IMR-90 (cell line): ENCODE results near the gene SYNGR4. TPM values are rescaled to one million over a fixed set of nuclear protein-coding genes. Genes with fewer than 3 reads are reported as not detected.

Experiments used
- ATAC-seq: fragments of 200-7000 bp; cut with Tn5 transposase; 2 replicates; pipeline ENCODE4 v1.9.1; 2020; ENCODE audit warnings: low read depth, mild to moderate bottlenecking, moderate library complexity
- BruUV-seq: library from RNA; stranded (reverse); fragments of 400-500 nt; replicated peaks from 2 replicates; lab custom pipeline; 2021; lab: Mats Ljungman, UMichigan
- CTCF ChIA-PET: fragments of 300-600 bp; formaldehyde crosslinking; extraction: SDS; loops from one replicate; lab custom pipeline; 2021; ENCODE audit warnings: antibody characterized with exemption; lab: Yijun Ruan, JAX
- POLR2A ChIA-PET: fragments of 300-600 bp; sonication (Branson Sonifier 250); formaldehyde crosslinking; loops from one replicate; lab custom pipeline; 2022; ENCODE audit warnings: antibody characterized with exemption; ENCODE audit not compliant: unreplicated experiment; lab: Charles Lee
- DNase-seq: peaks from one replicate; pipeline ENCODE4 v3.0.0; 2013
- H2AFZ ChIP-seq: replicated peaks from 2 replicates; pipeline ENCODE3; 2013; ENCODE audit warnings: low read length, mild to moderate bottlenecking; ENCODE audit not compliant: poor library complexity
- H2AK5ac ChIP-seq: 2 replicates; pipeline ENCODE4 v1.6.1; 2013; ENCODE audit warnings: low read depth, low read length, inconsistent platforms
- H2AK9ac ChIP-seq: replicated peaks from 2 replicates; pipeline ENCODE3; 2013; ENCODE audit warnings: mild to moderate bottlenecking, low read depth, low read length, moderate library complexity; ENCODE audit not compliant: poor library complexity
- H2BK120ac ChIP-seq: 2 replicates; pipeline ENCODE4 v1.6.1; 2013; ENCODE audit warnings: low read depth, low read length, inconsistent platforms
- H2BK15ac ChIP-seq: 3 replicates; pipeline ENCODE4 v1.6.1; 2013; ENCODE audit warnings: low read depth, low read length, inconsistent platforms
- H2BK20ac ChIP-seq: 2 replicates; pipeline ENCODE4 v1.6.1; 2013; ENCODE audit warnings: low read depth, mild to moderate bottlenecking, inconsistent platforms, low read length, moderate library complexity
- H2BK5ac ChIP-seq: 2 replicates; pipeline ENCODE4 v1.6.1; 2013; ENCODE audit warnings: mild to moderate bottlenecking, low read depth, low read length, inconsistent platforms; ENCODE audit not compliant: poor library complexity, severe bottlenecking
- H3K14ac ChIP-seq: replicated peaks from 2 replicates; pipeline ENCODE4 v1.6.1; 2013; ENCODE audit warnings: low read depth, low read length, inconsistent platforms
- H3K18ac ChIP-seq: 2 replicates; pipeline ENCODE4 v1.6.1; 2013; ENCODE audit warnings: low read depth, low read length, control low read depth
- H3K23ac ChIP-seq: 2 replicates; pipeline ENCODE4 v1.6.1; 2013; ENCODE audit warnings: low read depth, low read length, inconsistent platforms
- H3K27ac ChIP-seq: 2 replicates; pipeline ENCODE4 v1.5.1; 2013; ENCODE audit warnings: mild to moderate bottlenecking, control low read depth, low read length; ENCODE audit not compliant: insufficient read depth
- H3K27me3 ChIP-seq: 2 replicates; pipeline ENCODE4 v1.6.1; 2013; ENCODE audit warnings: low read length; ENCODE audit not compliant: control insufficient read depth, insufficient read depth
- H3K36me3 ChIP-seq: 2 replicates; pipeline ENCODE4 v1.6.1; 2013; ENCODE audit warnings: low read length, mixed read lengths; ENCODE audit not compliant: control insufficient read depth, insufficient read depth
- H3K4ac ChIP-seq: 2 replicates; pipeline ENCODE4 v1.6.1; 2013; ENCODE audit warnings: low read depth, low read length, inconsistent platforms
- H3K4me1 ChIP-seq: 2 replicates; pipeline ENCODE4 v1.6.1; 2013; ENCODE audit warnings: low read length, mixed read lengths; ENCODE audit not compliant: control insufficient read depth, insufficient read depth
- H3K4me2 ChIP-seq: 2 replicates; pipeline ENCODE4 v1.6.1; 2013; ENCODE audit warnings: low read depth, mild to moderate bottlenecking, control low read depth, low read length, moderate library complexity
- H3K4me3 ChIP-seq: 2 replicates; pipeline ENCODE4 v1.5.1; 2013; ENCODE audit warnings: low read depth, mild to moderate bottlenecking, control low read depth, low read length, moderate library complexity; ENCODE audit not compliant: insufficient read depth
- H3K56ac ChIP-seq: 2 replicates; pipeline ENCODE4 v1.6.1; 2013; ENCODE audit warnings: low read length, inconsistent platforms; ENCODE audit not compliant: insufficient read depth; ENCODE audit errors: extremely low read depth
- H3K79me1 ChIP-seq, 2 experiments: 2 replicates each; pipeline ENCODE4 v1.6.1; 2013; ENCODE audit warnings: low read length in 2 of 2, inconsistent platforms in 1 of 2, low read depth in 1 of 2
- H3K9ac ChIP-seq: 2 replicates; pipeline ENCODE4 v1.6.1; 2013; ENCODE audit warnings: low read depth, low read length, control low read depth
- H3K9me1 ChIP-seq: 2 replicates; pipeline ENCODE4 v1.6.1; 2013; ENCODE audit warnings: low read length, inconsistent platforms; ENCODE audit not compliant: insufficient read depth
- H3K9me3 ChIP-seq: 2 replicates; pipeline ENCODE4 v1.6.1; 2013; ENCODE audit warnings: low read length; ENCODE audit not compliant: control insufficient read depth, insufficient read depth
- H4K20me1 ChIP-seq: 2 replicates; pipeline ENCODE4 v1.6.1; 2013; ENCODE audit warnings: low read length, inconsistent platforms; ENCODE audit not compliant: insufficient read depth
- H4K5ac ChIP-seq: 2 replicates; pipeline ENCODE4 v1.6.1; 2013; ENCODE audit warnings: mild to moderate bottlenecking, low read depth, low read length, control low read depth
- H4K8ac ChIP-seq, 2 experiments: 2 replicates each; pipeline ENCODE4 v1.6.1; 2013; ENCODE audit warnings: low read depth in 2 of 2, low read length in 2 of 2, control low read depth in 1 of 2, inconsistent platforms in 1 of 2
- H4K91ac ChIP-seq: 2 replicates; pipeline ENCODE4 v1.6.1; 2013; ENCODE audit warnings: low read depth, low read length, inconsistent platforms; ENCODE audit not compliant: insufficient read depth
- BHLHE40 ChIP-seq: fragments of 150-350 bp; IDR thresholded peaks from 2 replicates; pipeline ENCODE4 v1.6.1; 2016; ENCODE audit warnings: mild to moderate bottlenecking, low read depth, low read length
- CHD1 ChIP-seq: IDR thresholded peaks from 2 replicates; pipeline ENCODE4 v1.6.1; 2012; ENCODE audit warnings: low read depth, low read length, improper control_type of control experiment
- CTCF ChIP-seq: conservative IDR thresholded peaks from 2 replicates; pipeline ENCODE4 v1.5.1; 2012; ENCODE audit warnings: mild to moderate bottlenecking, low read depth, low read length, improper control_type of control experiment
- MAZ ChIP-seq: IDR thresholded peaks from 2 replicates; pipeline ENCODE4 v1.6.1; 2012; ENCODE audit warnings: low read depth, mild to moderate bottlenecking, low read length, improper control_type of control experiment, moderate library complexity, borderline replicate concordance
- MXI1 ChIP-seq: IDR thresholded peaks from 2 replicates; pipeline ENCODE4 v1.6.1; 2012; ENCODE audit warnings: low read depth, mild to moderate bottlenecking, low read length, moderate library complexity, borderline replicate concordance
- NFE2L2 ChIP-seq: fragments of 150-350 bp; IDR thresholded peaks from 2 replicates; pipeline ENCODE4 v1.6.1; 2016; ENCODE audit warnings: low read depth, mild to moderate bottlenecking, low read length
- POLR2A ChIP-seq: IDR thresholded peaks from 2 replicates; pipeline ENCODE4 v1.6.1; 2012; ENCODE audit warnings: mild to moderate bottlenecking, low read depth, low read length
- RAD21 ChIP-seq: IDR thresholded peaks from 2 replicates; pipeline ENCODE4 v1.6.1; 2012; ENCODE audit warnings: low read length, improper control_type of control experiment
- RCOR1 ChIP-seq: IDR thresholded peaks from 2 replicates; pipeline ENCODE4 v1.6.1; 2012; ENCODE audit warnings: mild to moderate bottlenecking, low read length, improper control_type of control experiment; ENCODE audit not compliant: insufficient replicate concordance
- RFX5 ChIP-seq: IDR thresholded peaks from 2 replicates; pipeline ENCODE4 v1.8.0; 2012; ENCODE audit warnings: low read depth, mild to moderate bottlenecking, low read length, moderate library complexity
- WGBS, 2 experiments: methylation state at CpG; one replicate each; pipeline versions ENCODE4 v1.1.5 to v1.1.7; 2013; ENCODE audit warnings: missing lambda C conversion rate in 2 of 2; ENCODE audit not compliant: insufficient read length in 1 of 2; ENCODE audit errors: extremely low coverage in 2 of 2; 5-methylcytosine and 5-hydroxymethylcytosine counted together
- dilution Hi-C: fragments of 300-500 bp; cut with HindIII; formaldehyde crosslinking; loops from one replicate; pipeline ENCODE4 v1.14.3; 2018; ENCODE audit warnings: low sequenced_read_pairs; ENCODE audit not compliant: unreplicated experiment
- in situ Hi-C: fragments of 300-500 bp; cut with MboI; formaldehyde crosslinking; loops from 3 replicates; pipeline ENCODE4 v1.14.3; 2019; ENCODE audit warnings: low sequenced_read_pairs, inconsistent platforms, mixed read lengths
- intact Hi-C: fragments of 100-400 bp; cut with micrococcal nuclease; formaldehyde crosslinking; loops from 2 replicates; pipeline ENCODE4 v1.10.0; 2022
- polyA plus RNA-seq, 3 experiments: library from polyadenylated mRNA; depleted of rRNA; stranded (reverse); fragments of >200 nt; gene quantifications; 2 replicates each; pipeline ENCODE4 v1.2.3, GENCODE V29; 2012; ENCODE audit warnings: low replicate concordance in 1 of 3
- total RNA-seq: library from RNA; depleted of rRNA; stranded (reverse); fragments of >200 nt; gene quantifications from 2 replicates; pipeline ENCODE4 v1.2.3, GENCODE V29; 2012
- TF ChIP-seq, protein P1 (sequence below): fragments of 150-350 bp; IDR thresholded peaks from 2 replicates; pipeline ENCODE4 v1.6.1; 2016; ENCODE audit warnings: low read depth, mild to moderate bottlenecking, low read length, moderate library complexity, borderline replicate concordance
- TF ChIP-seq, protein P2 (sequence below): fragments of 150-350 bp; IDR thresholded peaks from 2 replicates; pipeline ENCODE4 v1.6.1; 2017; ENCODE audit warnings: mild to moderate bottlenecking, antibody characterized with exemption, low read length, low read depth

Gene SYNGR4
- total and polyA plus RNA-seq, 2 of the 4 experiments (the other 2 are of a cell fraction), result not detected

- ATAC-seq (peak; percentile 82), DNase-seq (peak; percentile 98)
- ChIA-PET POLR2A (interaction anchor here (0.6 to 2.2 kb wide), 2 partner anchors 12 to 1040 kb away, joined by 3 to 24 read pairs; partner anchors contain the start of gene TEAD2), CTCF (interaction anchor here (1.0 to 1.3 kb wide), 4 partner anchors 11 to 70 kb away, joined by 3 to 4 read pairs (median 3); partner anchors contain the start of gene KDELR1)
- peaks cover 17% of the 10 kb centered on the region for H3K4me1 ChIP-seq
- peak overlapping the region; percentile 89 for H3K9ac ChIP-seq
- BruUV-seq, result TSS peak; percentile 34
- peaks cover 3% of the 10 kb centered on the region; the same call in 1 of the 2 replicates for H3K9me1 ChIP-seq
- H2AFZ ChIP-seq, result peak overlapping the region; percentile 91
- H2BK120ac ChIP-seq, result peak overlapping the region; percentile 97
- in situ Hi-C loops, result no loop called here
- H4K91ac ChIP-seq, result peak overlapping the region; percentile 97
- H3K27me3 ChIP-seq, result no peaks in the 10 kb centered on the region
- H2BK20ac ChIP-seq, result peak overlapping the region; percentile 90
- peak overlapping the region; percentile 94 for H3K56ac ChIP-seq
- H2BK15ac ChIP-seq, result peak overlapping the region; percentile 92
- peak overlapping the region; percentile 98 for H2AK5ac ChIP-seq
- H3K23ac ChIP-seq, result peak overlapping the region; percentile 97
- H4K20me1 ChIP-seq, result peaks cover 4% of the 10 kb centered on the region
- H3K9me3 ChIP-seq, result no peaks in the 10 kb centered on the region
- H2BK5ac ChIP-seq, result peak overlapping the region; percentile 91
- peak overlapping the region; percentile 98 for H4K8ac ChIP-seq
- H3K4ac ChIP-seq, result peak overlapping the region; percentile 98
- WGBS, 2 experiments, result 2% methylated on average over 31 of the region's 63 CpGs; no CpG with 5 or more reads in 1 of the 2 experiments
- H3K18ac ChIP-seq, result peak overlapping the region; percentile 94
- peaks cover 0 to 35% of the 10 kb centered on the region in 2 experiments; a peak in 2 of 4 replicates for H3K79me1 ChIP-seq
- peak overlapping the region; percentile 99 for H3K14ac ChIP-seq
- peak overlapping the region; percentile 54 for H3K4me3 ChIP-seq
- peak overlapping the region; percentile 92 for H3K4me2 ChIP-seq
- dilution Hi-C loops, result no loop called here
- peak overlapping the region; percentile 96 for H4K5ac ChIP-seq
- no peaks in the 10 kb centered on the region for H3K36me3 ChIP-seq
- intact Hi-C loops, result loop anchor here (2.0 to 10.0 kb wide), 3 partner anchors 13 to 263 kb away; partner anchors contain the start of genes GRIN2D and KDELR1
- peak overlapping the region; percentile 96 for H3K27ac ChIP-seq
- H2AK9ac ChIP-seq, result peak overlapping the region; percentile 99
- TF ChIP-seq RCOR1, result no peak
- no peak for TF ChIP-seq NFE2L2
- peak; percentile 81; the same call in 1 of the 2 replicates for TF ChIP-seq MXI1
- TF ChIP-seq, protein P1, sequence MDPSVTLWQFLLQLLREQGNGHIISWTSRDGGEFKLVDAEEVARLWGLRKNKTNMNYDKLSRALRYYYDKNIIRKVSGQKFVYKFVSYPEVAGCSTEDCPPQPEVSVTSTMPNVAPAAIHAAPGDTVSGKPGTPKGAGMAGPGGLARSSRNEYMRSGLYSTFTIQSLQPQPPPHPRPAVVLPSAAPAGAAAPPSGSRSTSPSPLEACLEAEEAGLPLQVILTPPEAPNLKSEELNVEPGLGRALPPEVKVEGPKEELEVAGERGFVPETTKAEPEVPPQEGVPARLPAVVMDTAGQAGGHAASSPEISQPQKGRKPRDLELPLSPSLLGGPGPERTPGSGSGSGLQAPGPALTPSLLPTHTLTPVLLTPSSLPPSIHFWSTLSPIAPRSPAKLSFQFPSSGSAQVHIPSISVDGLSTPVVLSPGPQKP, result no peak
- peak; percentile 15; the same call in 1 of the 2 replicates for TF ChIP-seq CTCF
- peak; percentile 74; the same call in 1 of the 2 replicates for TF ChIP-seq MAZ
- TF ChIP-seq CHD1, result 0 out of 2 replicates have a peak, but pooled peaks have one; percentile 45
- TF ChIP-seq RFX5, result no peak
- no peak for TF ChIP-seq RAD21
- TF ChIP-seq POLR2A, result peak; percentile 89
- TF ChIP-seq BHLHE40, result peak; percentile 62
- TF ChIP-seq, protein P2, sequence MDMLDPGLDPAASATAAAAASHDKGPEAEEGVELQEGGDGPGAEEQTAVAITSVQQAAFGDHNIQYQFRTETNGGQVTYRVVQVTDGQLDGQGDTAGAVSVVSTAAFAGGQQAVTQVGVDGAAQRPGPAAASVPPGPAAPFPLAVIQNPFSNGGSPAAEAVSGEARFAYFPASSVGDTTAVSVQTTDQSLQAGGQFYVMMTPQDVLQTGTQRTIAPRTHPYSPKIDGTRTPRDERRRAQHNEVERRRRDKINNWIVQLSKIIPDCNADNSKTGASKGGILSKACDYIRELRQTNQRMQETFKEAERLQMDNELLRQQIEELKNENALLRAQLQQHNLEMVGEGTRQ, result peak; percentile 96
Measured at GRCh38 chr19:48321622-48322591, 42.3 kb upstream of the SYNGR4 start.
